BJ (cell line): ENCODE measurements around the gene CSTF2T. TPM values are rescaled to one million over a fixed set of nuclear protein-coding genes. Genes with fewer than 3 reads are reported as not detected.
A peak's percentile ranks its signal among the peaks of the same experiment; 100 is the strongest.

Experiments used
- CTCF ChIA-PET: fragments of 350-600 bp; formaldehyde crosslinking; extraction: SDS; loops from one replicate; lab custom pipeline; 2021; ENCODE audit warnings: antibody characterized with exemption, inconsistent platforms; lab: Yijun Ruan, JAX
- POLR2A ChIA-PET: fragments of 300-600 bp; sonication (Branson Sonifier 250); formaldehyde crosslinking; extraction: SDS; loops from one replicate; lab custom pipeline; 2021; ENCODE audit warnings: antibody characterized with exemption; lab: Charles Lee
- DNase-seq: peaks from one replicate; pipeline ENCODE4 v3.0.0-alpha.2; 2011; ENCODE audit warnings: low read depth
- H3K27me3 ChIP-seq: 2 replicates; pipeline ENCODE4 v1.6.0; 2011; ENCODE audit warnings: low read length; ENCODE audit not compliant: control insufficient read depth, insufficient read depth
- H3K36me3 ChIP-seq: 2 replicates; pipeline ENCODE4 v1.5.1; 2011; ENCODE audit warnings: low read length; ENCODE audit not compliant: control insufficient read depth, insufficient read depth
- H3K4me3 ChIP-seq: 2 replicates; pipeline ENCODE4 v1.5.1; 2011; ENCODE audit warnings: low read depth, mild to moderate bottlenecking, control low read depth, low read length
- CTCF ChIP-seq: IDR thresholded peaks from 2 replicates; pipeline ENCODE4 v1.5.1; 2011; ENCODE audit warnings: low read depth, mild to moderate bottlenecking, control low read depth, inconsistent platforms, low read length, moderate library complexity; ENCODE audit not compliant: insufficient read depth
- polyA minus RNA-seq: library from RNA; depleted of rRNA, polyadenylated mRNA; stranded (reverse); fragments of >200 nt; gene quantifications from 2 replicates; pipeline ENCODE4 v1.2.3, GENCODE V29; 2011; rRNA and poly(A)+ RNA removed
- polyA plus RNA-seq: library from polyadenylated mRNA; depleted of rRNA; stranded (reverse); fragments of >200 nt; gene quantifications from 2 replicates; pipeline ENCODE4 v1.2.3, GENCODE V29; 2011; rRNA removed

Gene CSTF2T
- 4.2 and 5.1 TPM in 2 replicates for polyA plus RNA-seq
- 4.5 and 5.0 TPM in 2 replicates for polyA minus RNA-seq

GRCh38 chr10:51699475-51700227 lies at the start of gene CSTF2T:
Gene CSTF2T, minus strand, starts transcription at chr10:51699595. Its CDS starts 46 bp downstream, at chr10:51699549.
- ChIA-PET CTCF (no interaction called here), POLR2A (no interaction called here)
- H3K4me3 ChIP-seq = peak within 1 kb of the TSS; percentile 69
- TF ChIP-seq CTCF = no peak
- H3K27me3 ChIP-seq = no peaks in the 10 kb centered on the region
- DNase-seq = peak; percentile 41
- no peaks in the 10 kb centered on the region; the same call in 1 of the 2 replicates for H3K36me3 ChIP-seq

- CTCF ChIA-PET = no interaction called here
- DNase-seq = no peak
- H3K4me3 ChIP-seq = no peak overlapping the region
- TF ChIP-seq CTCF = no peak
- no peaks in the 10 kb centered on the region for H3K36me3 ChIP-seq
- H3K27me3 ChIP-seq = no peaks in the 10 kb centered on the region
- POLR2A ChIA-PET = no interaction called here
Observed at GRCh38 chr10:51748959-51749358, 49.6 kb upstream of the CSTF2T start.

- no peaks in the 10 kb centered on the region for H3K36me3 ChIP-seq
- POLR2A ChIA-PET = no interaction called here
- no peak for DNase-seq
- TF ChIP-seq CTCF = no peak
- CTCF ChIA-PET = no interaction called here
- H3K27me3 ChIP-seq = no peaks in the 10 kb centered on the region
- no peak overlapping the region for H3K4me3 ChIP-seq
Observed at GRCh38 chr10:51747216-51747615, 47.8 kb upstream of the CSTF2T start.

GRCh38 chr10:51745397-51745796 lies 46.0 kb upstream of the CSTF2T start:
- no peak for DNase-seq
- no peak for TF ChIP-seq CTCF
- no peak overlapping the region for H3K4me3 ChIP-seq
- H3K36me3 ChIP-seq = no peaks in the 10 kb centered on the region
- no peaks in the 10 kb centered on the region for H3K27me3 ChIP-seq
- POLR2A ChIA-PET = no interaction called here
- CTCF ChIA-PET = no interaction called here

- POLR2A ChIA-PET = no interaction called here
- no peaks in the 10 kb centered on the region for H3K27me3 ChIP-seq
- no peak for DNase-seq
- no peaks in the 10 kb centered on the region for H3K36me3 ChIP-seq
- H3K4me3 ChIP-seq = no peak overlapping the region
- CTCF ChIA-PET = no interaction called here
- TF ChIP-seq CTCF = no peak
Observed at GRCh38 chr10:51744235-51745000, 45.0 kb upstream of the CSTF2T start.
